ENCODE results near the gene ABLIM3. TPM values are rescaled to one million over a fixed set of nuclear protein-coding genes. Genes with fewer than 3 reads are reported as not detected.
A peak's percentile ranks its signal among the peaks of the same experiment; 100 is the strongest.

Gene ABLIM3
- polyA plus RNA-seq, 1 donor (not counting 4 experiments of a cell fraction or from before 2014, with no cell fraction given) = 7.9 TPM

GRCh38 chr5:149151717-149152116 lies 10.4 kb downstream of the ABLIM3 start:
- FAIRE-seq (no peak), DNase-seq (ENCODE audit: low read depth, low spot score) (no peak)
- Histone ChIP-seq H3K9ac (ENCODE audit: control insufficient read depth, extremely low read depth, insufficient read depth, low read length) (no peak overlapping the region), H3K4me1 (ENCODE audit: control insufficient read depth, extremely low read depth, insufficient read depth, low read length) (peaks cover 9% of the 10 kb centered on the region), H3K4me2 (ENCODE audit: control insufficient read depth, extremely low read depth, insufficient read depth, low read depth, low read length) (no peak overlapping the region), H3K79me2 (ENCODE audit: control insufficient read depth, insufficient read depth, low read length) (no peaks in the 10 kb centered on the region), H4K20me1 (ENCODE audit: control insufficient read depth, extremely low read depth, insufficient read depth, low read length) (no peaks in the 10 kb centered on the region), H3K4me3 (ENCODE audit: control insufficient read depth in 2 of 3, extremely low read depth in 1 of 3, insufficient read depth in 2 of 3, low read depth in 1 of 3, low read length in 3 of 3) (no peak overlapping the region), H3K9me1 (ENCODE audit: control insufficient read depth, extremely low read depth, insufficient read depth, low read length) (no peaks in the 10 kb centered on the region), H3K27ac (ENCODE audit: control insufficient read depth, insufficient read depth, low read length) (no peak overlapping the region), H3K36me3 (ENCODE audit: control insufficient read depth in 2 of 2, extremely low read depth in 1 of 2, insufficient read depth in 2 of 2, low read length in 2 of 2) (no peaks in the 10 kb centered on the region), H3K9me3 (ENCODE audit: control insufficient read depth, low read depth, low read length) (no peaks in the 10 kb centered on the region), H2AFZ (ENCODE audit: control insufficient read depth, low read length) (no peak overlapping the region), H3K27me3 (ENCODE audit: control insufficient read depth, extremely low read depth, insufficient read depth, low read length) (no peaks in the 10 kb centered on the region)
- dilution Hi-C loops (cut with MboI; ENCODE audit: extremely low pct_ligation_motif_present, low sequenced_read_pairs) = no loop called here
- no peak for TF ChIP-seq EZH2 (IDR thresholded peaks at IDR 0.05; ENCODE audit: low read length)
- TF ChIP-seq, protein P1, sequence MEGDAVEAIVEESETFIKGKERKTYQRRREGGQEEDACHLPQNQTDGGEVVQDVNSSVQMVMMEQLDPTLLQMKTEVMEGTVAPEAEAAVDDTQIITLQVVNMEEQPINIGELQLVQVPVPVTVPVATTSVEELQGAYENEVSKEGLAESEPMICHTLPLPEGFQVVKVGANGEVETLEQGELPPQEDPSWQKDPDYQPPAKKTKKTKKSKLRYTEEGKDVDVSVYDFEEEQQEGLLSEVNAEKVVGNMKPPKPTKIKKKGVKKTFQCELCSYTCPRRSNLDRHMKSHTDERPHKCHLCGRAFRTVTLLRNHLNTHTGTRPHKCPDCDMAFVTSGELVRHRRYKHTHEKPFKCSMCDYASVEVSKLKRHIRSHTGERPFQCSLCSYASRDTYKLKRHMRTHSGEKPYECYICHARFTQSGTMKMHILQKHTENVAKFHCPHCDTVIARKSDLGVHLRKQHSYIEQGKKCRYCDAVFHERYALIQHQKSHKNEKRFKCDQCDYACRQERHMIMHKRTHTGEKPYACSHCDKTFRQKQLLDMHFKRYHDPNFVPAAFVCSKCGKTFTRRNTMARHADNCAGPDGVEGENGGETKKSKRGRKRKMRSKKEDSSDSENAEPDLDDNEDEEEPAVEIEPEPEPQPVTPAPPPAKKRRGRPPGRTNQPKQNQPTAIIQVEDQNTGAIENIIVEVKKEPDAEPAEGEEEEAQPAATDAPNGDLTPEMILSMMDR (optimal IDR thresholded peaks at IDR 0.05 in 1 of 3, IDR thresholded peaks at IDR 0.05 in 1 of 3, conservative IDR thresholded peaks at IDR 0.05 in 1 of 3; ENCODE audit: extremely low read depth in 1 of 3, insufficient read depth in 2 of 3, low read length in 3 of 3) = peak; percentile 27 to 36 (median 31)

GRCh38 chr5:149152317-149152746 lies 11.0 kb downstream of the ABLIM3 start:
- H3K9ac ChIP-seq (ENCODE audit: control insufficient read depth, extremely low read depth, insufficient read depth, low read length) = no peak overlapping the region
- H3K27me3 ChIP-seq (ENCODE audit: control insufficient read depth, extremely low read depth, insufficient read depth, low read length) = no peaks in the 10 kb centered on the region
- peaks cover 9% of the 10 kb centered on the region for H3K4me1 ChIP-seq (ENCODE audit: control insufficient read depth, extremely low read depth, insufficient read depth, low read length)
- H2AFZ ChIP-seq (ENCODE audit: control insufficient read depth, low read length) = no peak overlapping the region
- FAIRE-seq (no peak), DNase-seq (ENCODE audit: low read depth, low spot score) (no peak)
- no peak overlapping the region for H3K4me2 ChIP-seq (ENCODE audit: control insufficient read depth, extremely low read depth, insufficient read depth, low read depth, low read length)
- dilution Hi-C loops (cut with MboI; ENCODE audit: extremely low pct_ligation_motif_present, low sequenced_read_pairs) = no loop called here
- H4K20me1 ChIP-seq (ENCODE audit: control insufficient read depth, extremely low read depth, insufficient read depth, low read length) = no peaks in the 10 kb centered on the region
- no peak overlapping the region for H3K27ac ChIP-seq (ENCODE audit: control insufficient read depth, insufficient read depth, low read length)
- no peak overlapping the region for H3K4me3 ChIP-seq (ENCODE audit: control insufficient read depth in 2 of 3, extremely low read depth in 1 of 3, insufficient read depth in 2 of 3, low read depth in 1 of 3, low read length in 3 of 3)
- no peaks in the 10 kb centered on the region for H3K9me3 ChIP-seq (ENCODE audit: control insufficient read depth, low read depth, low read length)
- TF ChIP-seq, protein P1 (optimal IDR thresholded peaks at IDR 0.05 in 1 of 3, IDR thresholded peaks at IDR 0.05 in 1 of 3, conservative IDR thresholded peaks at IDR 0.05 in 1 of 3; ENCODE audit: extremely low read depth in 1 of 3, insufficient read depth in 2 of 3, low read length in 3 of 3) = no peak
- no peak for TF ChIP-seq EZH2 (IDR thresholded peaks at IDR 0.05; ENCODE audit: low read length)
- no peaks in the 10 kb centered on the region for H3K9me1 ChIP-seq (ENCODE audit: control insufficient read depth, extremely low read depth, insufficient read depth, low read length)
- H3K36me3 ChIP-seq (ENCODE audit: control insufficient read depth in 2 of 2, extremely low read depth in 1 of 2, insufficient read depth in 2 of 2, low read length in 2 of 2) = no peaks in the 10 kb centered on the region
- H3K79me2 ChIP-seq (ENCODE audit: control insufficient read depth, insufficient read depth, low read length) = no peaks in the 10 kb centered on the region
